ENCODE data around the gene PTPRD. TPM values are rescaled to one million over a fixed set of nuclear protein-coding genes. Genes with fewer than 3 reads are reported as not detected.

Gene PTPRD
- total RNA-seq, 1 donor from 2014 or later = 15.6 TPM

DNA sequence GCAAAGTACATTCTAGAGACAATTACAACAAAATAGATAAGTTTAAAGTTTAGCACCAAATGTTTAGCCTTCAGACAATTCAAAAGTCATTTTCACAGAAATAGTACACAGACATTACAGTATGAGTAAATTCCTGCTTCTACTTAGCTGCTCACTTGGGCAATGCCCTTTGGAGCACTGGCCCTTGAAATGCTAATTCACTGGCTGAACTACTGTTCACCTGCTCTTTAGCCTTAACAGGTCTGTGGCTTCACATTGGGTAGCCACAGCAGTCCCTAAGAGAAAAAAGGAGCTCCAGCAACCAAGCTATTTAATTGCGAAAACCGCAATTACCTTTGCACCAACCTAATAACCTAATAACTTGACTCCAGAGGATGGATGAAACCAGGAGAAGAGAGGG, 1897.0 kb downstream of the PTPRD start:
- Histone ChIP-seq H3K27ac (replicated peaks) (no peak overlapping the region), H3K4me1 (peaks cover 4% of the 10 kb centered on the region), H3K36me3 (no peaks in the 10 kb centered on the region), H3K4me3 (no peak overlapping the region), H3K9me3 (replicated peaks) (no peaks in the 10 kb centered on the region), H3K27me3 (ENCODE audit: low read depth) (no peaks in the 10 kb centered on the region)
- intact Hi-C loops (cut with micrococcal nuclease) = no loop called here
- TF ChIP-seq, protein P1, sequence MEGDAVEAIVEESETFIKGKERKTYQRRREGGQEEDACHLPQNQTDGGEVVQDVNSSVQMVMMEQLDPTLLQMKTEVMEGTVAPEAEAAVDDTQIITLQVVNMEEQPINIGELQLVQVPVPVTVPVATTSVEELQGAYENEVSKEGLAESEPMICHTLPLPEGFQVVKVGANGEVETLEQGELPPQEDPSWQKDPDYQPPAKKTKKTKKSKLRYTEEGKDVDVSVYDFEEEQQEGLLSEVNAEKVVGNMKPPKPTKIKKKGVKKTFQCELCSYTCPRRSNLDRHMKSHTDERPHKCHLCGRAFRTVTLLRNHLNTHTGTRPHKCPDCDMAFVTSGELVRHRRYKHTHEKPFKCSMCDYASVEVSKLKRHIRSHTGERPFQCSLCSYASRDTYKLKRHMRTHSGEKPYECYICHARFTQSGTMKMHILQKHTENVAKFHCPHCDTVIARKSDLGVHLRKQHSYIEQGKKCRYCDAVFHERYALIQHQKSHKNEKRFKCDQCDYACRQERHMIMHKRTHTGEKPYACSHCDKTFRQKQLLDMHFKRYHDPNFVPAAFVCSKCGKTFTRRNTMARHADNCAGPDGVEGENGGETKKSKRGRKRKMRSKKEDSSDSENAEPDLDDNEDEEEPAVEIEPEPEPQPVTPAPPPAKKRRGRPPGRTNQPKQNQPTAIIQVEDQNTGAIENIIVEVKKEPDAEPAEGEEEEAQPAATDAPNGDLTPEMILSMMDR (IDR thresholded peaks at IDR 0.05; ENCODE audit: borderline replicate concordance) = no peak
- DNase-seq = no peak

GRCh38 chr9:8713811-8714165, 1899.0 kb downstream of the PTPRD start:
- TF ChIP-seq, protein P1 (IDR thresholded peaks at IDR 0.05; ENCODE audit: borderline replicate concordance) = no peak
- DNase-seq = no peak
- H3K27ac ChIP-seq (replicated peaks) = no peak overlapping the region
- H3K4me3 ChIP-seq = no peak overlapping the region
- no peaks in the 10 kb centered on the region for H3K36me3 ChIP-seq
- intact Hi-C loops (cut with micrococcal nuclease) = no loop called here
- H3K27me3 ChIP-seq (ENCODE audit: low read depth) = no peaks in the 10 kb centered on the region
- no peaks in the 10 kb centered on the region for H3K9me3 ChIP-seq (replicated peaks)
- peaks cover 4% of the 10 kb centered on the region for H3K4me1 ChIP-seq

DNA sequence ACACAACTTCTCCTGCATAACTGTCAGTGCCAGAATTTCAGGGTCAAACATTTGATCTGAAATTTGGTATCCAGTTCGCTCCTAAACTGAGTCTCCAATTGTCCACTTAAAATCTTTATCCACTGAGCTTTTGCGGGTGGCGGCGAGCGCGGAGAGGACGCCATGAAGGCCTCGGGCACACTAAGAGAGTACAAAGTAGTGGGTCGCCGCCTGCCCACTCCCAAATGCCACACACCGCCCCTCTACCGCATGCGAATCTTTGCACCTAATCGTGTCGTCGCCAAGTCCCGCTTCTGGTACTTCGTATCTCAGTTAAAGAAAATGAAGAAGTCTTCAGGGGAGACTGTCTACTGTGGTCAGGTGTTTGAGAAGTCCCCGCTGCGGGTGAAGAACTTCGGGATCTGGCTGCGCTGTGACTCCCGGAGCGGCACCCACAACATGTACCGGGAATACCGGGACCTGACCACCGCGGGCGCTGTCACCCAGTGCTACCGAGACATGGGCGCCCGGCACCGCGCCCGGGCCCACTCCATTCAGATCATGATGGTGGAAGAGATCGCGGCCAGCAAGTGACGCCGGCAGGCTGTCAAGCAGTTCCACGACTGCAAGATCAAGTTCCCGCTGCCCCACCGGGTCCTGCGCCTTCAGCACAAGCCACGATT, 1899.5 kb downstream of the PTPRD start:
- H3K4me1 ChIP-seq = peaks cover 4% of the 10 kb centered on the region
- no peak for DNase-seq
- H3K36me3 ChIP-seq = no peaks in the 10 kb centered on the region
- TF ChIP-seq, protein P1 (IDR thresholded peaks at IDR 0.05; ENCODE audit: borderline replicate concordance) = no peak
- H3K27me3 ChIP-seq (ENCODE audit: low read depth) = no peaks in the 10 kb centered on the region
- intact Hi-C loops (cut with micrococcal nuclease) = no loop called here
- no peaks in the 10 kb centered on the region for H3K9me3 ChIP-seq (replicated peaks)
- no peak overlapping the region for H3K4me3 ChIP-seq
- H3K27ac ChIP-seq (replicated peaks) = no peak overlapping the region

DNA sequence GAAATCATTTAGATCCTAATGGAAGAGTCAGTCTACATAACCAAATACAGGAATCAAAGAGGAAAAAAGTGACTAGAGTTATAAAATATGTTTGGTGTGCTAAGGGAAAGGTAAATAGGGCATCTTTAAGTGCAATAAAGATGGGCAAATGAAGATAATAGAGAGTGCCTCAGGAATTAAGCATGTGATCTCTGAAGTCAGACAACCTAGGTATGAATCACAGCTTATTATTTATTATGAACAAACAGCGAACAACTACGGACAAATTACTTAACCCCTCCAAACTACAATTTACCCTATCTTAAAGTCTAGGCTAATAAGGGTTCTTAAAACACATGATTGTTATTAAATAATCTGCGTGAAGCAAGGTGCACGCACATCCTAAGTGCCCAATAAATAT, 1903.1 kb downstream of the PTPRD start:
- Histone ChIP-seq H3K4me3 (no peak overlapping the region), H3K9me3 (replicated peaks) (no peaks in the 10 kb centered on the region), H3K27me3 (ENCODE audit: low read depth) (no peaks in the 10 kb centered on the region), H3K27ac (replicated peaks) (no peak overlapping the region), H3K36me3 (no peaks in the 10 kb centered on the region), H3K4me1 (no peaks in the 10 kb centered on the region)
- no peak for DNase-seq
- TF ChIP-seq, protein P1 (IDR thresholded peaks at IDR 0.05; ENCODE audit: borderline replicate concordance) = no peak
- intact Hi-C loops (cut with micrococcal nuclease) = no loop called here

DNA sequence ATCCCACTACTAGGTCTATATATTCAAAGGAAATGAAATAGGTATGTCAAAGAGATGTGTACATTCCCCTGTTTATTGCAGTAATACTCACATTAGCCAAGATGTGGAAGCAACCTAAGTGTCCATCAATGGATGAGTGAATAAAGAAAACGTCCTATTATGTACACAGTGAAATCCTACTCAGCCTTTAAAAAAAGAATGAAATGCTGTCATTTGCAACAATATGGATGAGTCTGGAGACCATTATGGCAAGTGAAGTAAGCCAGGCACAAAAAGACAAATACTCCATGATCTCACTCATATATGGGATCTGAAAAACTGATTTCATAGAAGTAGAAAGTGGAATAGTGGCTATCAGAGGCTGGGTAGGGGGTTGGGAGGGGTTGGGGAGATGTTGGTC, 1904.1 kb downstream of the PTPRD start:
- TF ChIP-seq, protein P1 (IDR thresholded peaks at IDR 0.05; ENCODE audit: borderline replicate concordance) = no peak
- Histone ChIP-seq H3K9me3 (replicated peaks) (no peaks in the 10 kb centered on the region), H3K4me3 (no peak overlapping the region), H3K27ac (replicated peaks) (no peak overlapping the region), H3K27me3 (ENCODE audit: low read depth) (no peaks in the 10 kb centered on the region), H3K36me3 (no peaks in the 10 kb centered on the region), H3K4me1 (no peaks in the 10 kb centered on the region)
- no peak for DNase-seq
- intact Hi-C loops (cut with micrococcal nuclease) = no loop called here
